Right kidney (tissue), 9 donors: Measurements from ENCODE around the gene RUNX3.
"Not testable (repeated sequence)": the region's sequence is repeated elsewhere in the genome, so short reads cannot be mapped to it uniquely, and the experiment has no call there.

Experiments used
- DNase-seq: peaks from one replicate; pipeline ENCODE4 v3.0.0-alpha.2; 2016
- long read RNA-seq, 8 donors: transcript quantifications; one replicate each; lab custom pipeline, GENCODE V29; 2026

The RUNX3 gene
- long read RNA-seq, donor 1: 0 reads
- long read RNA-seq, donor 2: 0 reads
- long read RNA-seq, donor 3: 0 reads
- long read RNA-seq, donor 4: 0 reads
- long read RNA-seq, donor 5: 0 reads
- long read RNA-seq, donor 6: 0 reads
- long read RNA-seq, donor 7: 0 reads
- long read RNA-seq, donor 8: 0 reads

DNA sequence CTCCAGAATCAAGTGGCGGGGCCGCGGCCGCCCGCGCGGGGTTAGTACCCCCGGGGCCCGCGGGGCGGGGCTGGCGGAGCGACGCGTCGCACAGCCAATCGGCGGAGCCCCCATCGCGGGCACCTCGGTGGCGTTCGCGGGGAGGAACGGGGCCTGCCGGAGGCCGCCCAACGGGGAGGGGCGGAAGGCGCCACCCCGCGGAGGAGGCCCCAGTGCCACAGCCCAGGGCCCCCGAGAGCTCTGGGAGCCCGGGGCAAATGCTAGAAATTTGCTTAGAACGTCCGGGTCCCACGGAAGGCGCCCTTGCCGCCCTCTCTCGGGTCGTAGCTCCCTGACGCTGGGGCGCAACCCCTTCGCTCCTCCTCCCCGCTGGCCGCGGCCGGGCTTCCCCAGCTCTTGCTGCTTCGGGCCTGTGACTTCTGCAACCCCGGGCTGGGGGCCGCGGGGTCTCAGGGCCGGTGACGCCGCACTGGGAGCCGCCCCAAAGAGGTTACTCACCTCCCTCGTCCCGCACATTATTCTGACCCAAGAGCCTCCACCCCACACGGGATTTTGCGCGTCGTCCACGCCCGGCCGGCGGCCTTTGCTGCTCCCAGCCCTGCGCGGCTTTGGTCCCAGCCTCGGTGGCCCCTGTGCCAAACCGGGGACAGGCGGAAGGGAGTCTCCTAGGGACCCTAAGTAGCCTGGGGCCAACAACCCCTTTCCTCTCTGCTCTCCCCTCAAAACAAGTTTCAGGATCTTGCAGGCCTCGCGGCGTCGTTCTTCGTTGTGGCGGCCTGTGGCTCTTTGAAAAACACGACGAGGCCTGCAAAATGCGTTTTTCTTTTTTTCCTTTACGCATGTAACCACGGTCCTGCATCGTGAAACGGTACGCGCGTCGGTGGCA lies at the start of gene RUNX3:
RUNX3 (minus strand) TSS at position 17 of the 886 bp plus-strand sequence. CDS start 408 bp downstream, outside the sequence.
- peak; percentile 71 for DNase-seq

DNA sequence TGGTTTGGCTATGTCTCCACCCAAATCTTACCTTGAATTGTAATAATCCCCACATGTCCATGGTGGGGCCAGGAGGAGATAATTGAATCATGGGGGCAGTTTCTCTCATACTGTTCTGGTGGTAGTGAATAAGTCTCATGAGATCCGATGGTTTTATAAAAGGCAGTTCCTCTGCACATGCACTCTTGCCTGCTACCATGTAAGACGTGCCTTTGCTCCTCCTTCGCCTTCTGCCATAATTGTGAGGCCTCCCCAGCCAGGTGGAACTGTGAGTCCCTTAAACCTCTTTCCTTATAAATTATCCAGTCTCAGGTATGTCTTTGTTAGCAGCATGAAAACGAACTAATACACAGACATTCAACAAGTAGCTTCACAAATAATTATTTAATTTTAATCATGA lies 49.2 kb upstream of the RUNX3 start:
- DNase-seq: not testable (repeated sequence)

DNA sequence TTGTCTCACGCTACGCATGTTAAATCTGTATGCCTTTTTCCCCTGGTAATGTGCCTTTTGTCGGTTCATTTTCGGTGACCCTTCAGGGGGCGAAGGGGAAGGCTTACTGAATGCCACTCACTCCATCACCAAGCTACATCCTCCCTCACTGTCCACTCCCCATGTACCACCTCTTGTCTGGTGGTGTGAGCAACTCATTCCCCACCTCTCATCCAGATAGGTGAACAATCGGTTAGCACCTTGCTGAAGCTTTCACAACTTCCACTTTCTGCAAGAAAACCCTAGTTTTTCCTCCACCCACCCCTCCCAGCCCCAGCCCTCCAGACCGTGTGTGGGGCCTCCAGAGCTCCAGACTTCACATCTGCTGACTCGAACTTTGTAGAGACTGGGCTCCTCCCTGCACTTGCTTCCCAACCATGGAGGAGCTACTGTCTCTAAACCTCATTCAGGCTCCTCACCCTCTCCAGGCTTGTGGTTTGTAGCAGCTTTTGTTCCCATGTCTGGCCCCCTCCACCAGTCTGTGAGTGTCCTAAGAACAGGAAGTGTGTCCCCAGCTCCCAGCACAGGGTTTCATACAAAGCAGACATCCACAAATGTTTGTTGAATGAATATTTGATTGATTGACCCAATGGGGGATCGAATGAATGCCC lies 48.4 kb upstream of the RUNX3 start:
- DNase-seq: no peak

DNA sequence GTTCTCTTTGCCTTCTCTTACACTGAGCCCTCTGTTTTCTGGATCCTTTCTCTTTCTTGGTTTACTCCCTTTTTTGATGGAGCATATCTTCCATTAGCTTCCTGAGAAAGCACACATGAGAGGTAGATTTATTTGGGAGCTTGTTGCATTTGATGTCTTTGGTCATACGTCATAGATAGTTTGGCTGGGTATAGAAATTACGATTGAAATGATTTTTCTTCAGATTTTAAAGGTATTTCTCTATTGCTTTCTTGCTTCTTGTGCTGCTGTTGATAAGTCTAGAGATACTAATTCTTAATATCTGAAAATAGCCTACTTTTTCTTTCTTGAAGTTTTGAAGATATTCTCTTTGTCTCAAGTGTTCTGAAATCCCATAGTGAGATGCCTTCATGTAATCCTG lies 45.3 kb upstream of the RUNX3 start:
- no peak for DNase-seq

DNA sequence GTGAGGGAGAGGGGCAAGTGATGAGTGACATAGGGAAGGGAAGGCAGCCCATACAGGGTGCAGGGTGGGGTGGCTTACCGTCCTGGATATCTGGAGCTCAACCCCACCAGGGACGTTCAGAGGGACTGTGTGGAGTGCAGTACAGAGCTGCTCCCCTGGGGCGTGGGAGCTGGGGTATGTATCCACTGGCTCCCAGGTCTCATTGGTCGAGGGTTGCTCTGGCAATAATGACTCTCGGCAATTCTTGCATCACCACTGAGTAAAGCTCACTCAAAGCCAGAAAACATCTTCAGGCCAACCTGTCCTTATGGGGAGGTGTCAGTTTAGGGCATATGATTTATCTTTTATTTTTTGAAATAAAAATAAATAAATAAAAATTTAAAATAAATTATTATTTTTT lies 43.2 kb upstream of the RUNX3 start:
- no peak for DNase-seq

DNA sequence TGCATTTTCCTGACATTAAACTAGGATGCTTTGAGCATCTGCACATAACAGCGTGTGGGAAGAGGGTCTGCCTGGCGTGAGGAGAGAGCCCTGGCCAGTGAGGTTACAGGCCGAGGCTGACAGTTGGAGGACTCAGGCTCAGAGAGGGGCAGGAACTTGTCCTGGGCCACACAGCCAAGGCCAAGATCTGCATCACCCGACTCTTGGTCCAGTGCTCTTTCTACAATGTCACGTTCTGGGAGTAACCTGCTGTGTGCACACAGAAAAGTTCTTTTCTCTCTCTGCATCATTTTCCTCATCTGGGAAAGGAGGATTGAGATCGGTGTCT lies 42.8 kb upstream of the RUNX3 start:
- DNase-seq: no peak

DNA sequence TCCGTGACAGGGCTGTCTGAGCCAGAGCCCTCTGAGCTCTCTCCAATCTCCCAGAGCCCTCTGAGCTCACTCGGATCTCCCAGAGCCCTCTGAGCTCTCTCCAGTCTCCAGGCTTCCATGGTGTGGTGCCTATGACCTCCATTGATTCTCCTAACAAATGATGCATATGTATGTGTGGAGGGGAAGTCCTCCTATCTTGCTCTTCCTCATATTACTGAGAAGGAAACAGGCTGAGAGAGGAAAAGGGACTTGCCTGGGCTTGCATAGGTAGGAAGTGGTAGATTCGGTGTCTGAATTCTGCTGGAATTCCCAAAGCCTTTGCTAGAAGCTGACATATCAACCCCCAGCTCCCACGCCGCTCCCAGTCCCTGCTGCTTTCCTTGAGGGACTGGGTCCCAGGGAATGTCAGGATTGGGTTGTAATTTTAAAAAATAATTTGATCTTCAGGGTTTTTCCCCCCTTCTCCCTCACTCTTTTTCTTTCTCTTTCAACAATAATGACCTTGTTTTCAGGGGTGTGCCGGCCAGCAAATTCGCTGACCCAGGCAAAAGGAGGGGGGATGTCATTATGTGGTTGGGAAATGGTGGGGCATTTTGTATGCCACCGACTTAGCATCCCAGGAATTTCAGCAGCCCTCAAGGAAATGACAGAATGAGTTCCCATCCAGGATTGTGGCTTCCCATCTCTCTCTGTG lies 42.3 kb upstream of the RUNX3 start:
- DNase-seq: no peak

DNA sequence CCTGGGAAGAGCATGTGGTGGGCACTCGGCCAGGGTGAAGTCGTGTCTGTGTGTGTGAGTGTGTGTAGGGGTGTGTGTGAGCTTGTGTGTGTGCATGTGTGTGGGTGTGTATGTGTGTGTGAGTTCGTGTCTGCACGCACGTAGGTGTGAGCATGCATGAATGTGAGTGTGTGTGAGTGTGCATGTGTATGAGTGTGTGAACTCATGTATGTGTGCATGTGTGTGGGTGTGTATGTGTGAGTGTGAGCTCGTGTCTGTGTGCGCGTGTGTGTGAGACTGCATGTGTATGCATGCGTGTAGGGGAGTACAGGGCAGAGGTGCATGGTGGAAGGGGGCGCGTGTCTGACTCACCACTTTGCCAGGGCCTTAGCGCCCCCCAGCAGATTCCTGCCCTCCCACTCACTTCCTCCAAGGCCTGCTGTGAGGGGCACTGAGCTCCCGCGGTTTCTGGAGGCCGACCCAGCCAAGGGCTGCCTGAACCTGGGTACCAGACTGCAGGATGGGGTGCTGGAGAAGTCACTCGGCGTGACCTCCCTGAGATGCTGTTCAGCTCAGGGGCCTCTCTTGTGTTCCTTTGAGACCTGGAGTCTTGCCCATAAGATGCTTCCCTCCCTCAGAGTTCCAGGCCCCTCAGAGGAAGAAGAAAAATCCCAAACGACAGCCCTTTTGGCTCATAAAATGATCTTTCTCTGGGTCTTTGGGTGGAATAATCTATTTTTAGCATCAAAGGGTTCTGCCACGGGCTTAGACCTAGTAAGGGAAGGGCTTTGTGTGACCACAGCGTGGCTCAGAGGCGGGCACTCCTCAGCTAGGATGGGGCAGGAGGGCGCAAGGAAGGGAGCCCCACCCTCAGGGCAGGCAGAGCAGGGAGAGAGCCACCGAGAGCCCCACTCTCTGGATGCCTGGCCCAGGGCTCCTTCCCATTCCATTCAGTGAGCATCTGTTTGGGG lies 41.1 kb upstream of the RUNX3 start:
- no peak for DNase-seq

DNA sequence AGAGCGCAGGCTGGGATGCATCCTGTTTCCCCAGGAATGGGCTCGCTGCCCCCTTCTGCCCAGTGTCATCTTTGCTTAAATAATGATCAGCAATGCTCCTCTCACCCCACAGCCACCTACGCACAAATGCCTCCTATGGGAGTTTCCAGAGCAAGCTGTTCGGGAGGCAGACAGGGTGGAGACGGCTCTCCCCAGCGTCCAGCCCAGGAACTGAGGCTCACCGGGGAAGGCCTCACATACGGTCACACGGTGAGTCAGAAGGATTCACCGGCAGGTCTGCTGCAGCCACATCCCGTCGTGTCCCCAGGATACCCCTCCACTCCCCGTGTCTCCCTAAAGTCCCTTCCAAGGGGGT lies 40.3 kb upstream of the RUNX3 start:
- no peak for DNase-seq

DNA sequence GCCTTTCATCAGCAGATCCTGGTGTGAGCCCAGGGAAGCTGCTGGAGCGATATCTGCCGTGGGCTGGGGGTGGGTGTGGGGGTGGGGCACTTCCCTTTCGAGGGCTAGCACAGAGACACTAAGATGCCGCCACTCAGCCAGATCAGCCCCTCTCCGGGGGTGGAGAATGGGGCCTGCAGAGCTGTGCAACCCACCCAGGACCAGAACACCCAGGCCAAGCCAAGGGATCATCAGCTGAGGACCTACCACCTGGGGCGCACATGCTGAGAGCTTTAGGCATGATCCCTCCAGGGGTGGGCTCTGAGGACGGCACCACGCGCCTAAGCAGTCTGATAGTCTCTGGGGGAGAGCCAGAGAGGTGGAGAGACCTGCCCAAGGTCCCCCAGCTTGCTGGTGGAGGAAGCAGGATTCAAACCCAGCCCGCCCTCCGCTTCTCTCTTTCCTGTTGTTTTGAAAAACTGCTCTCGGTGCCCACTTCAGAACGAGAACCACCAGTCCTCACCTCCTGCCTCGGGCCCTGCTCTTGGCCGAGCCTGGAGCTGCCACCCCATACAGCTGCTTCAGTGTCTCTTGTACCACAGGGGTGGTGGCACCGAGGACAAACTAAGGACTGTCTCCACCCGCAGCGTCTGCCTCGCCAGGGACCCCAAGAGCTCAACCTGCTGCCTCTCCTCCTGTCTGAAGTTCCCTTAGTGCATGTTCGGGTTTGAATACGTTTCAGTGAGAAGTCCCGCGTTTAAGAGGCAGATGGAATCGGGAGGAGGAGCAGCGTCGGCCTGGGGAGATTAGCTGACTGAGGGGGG lies 39.7 kb upstream of the RUNX3 start:
- no peak for DNase-seq

DNA sequence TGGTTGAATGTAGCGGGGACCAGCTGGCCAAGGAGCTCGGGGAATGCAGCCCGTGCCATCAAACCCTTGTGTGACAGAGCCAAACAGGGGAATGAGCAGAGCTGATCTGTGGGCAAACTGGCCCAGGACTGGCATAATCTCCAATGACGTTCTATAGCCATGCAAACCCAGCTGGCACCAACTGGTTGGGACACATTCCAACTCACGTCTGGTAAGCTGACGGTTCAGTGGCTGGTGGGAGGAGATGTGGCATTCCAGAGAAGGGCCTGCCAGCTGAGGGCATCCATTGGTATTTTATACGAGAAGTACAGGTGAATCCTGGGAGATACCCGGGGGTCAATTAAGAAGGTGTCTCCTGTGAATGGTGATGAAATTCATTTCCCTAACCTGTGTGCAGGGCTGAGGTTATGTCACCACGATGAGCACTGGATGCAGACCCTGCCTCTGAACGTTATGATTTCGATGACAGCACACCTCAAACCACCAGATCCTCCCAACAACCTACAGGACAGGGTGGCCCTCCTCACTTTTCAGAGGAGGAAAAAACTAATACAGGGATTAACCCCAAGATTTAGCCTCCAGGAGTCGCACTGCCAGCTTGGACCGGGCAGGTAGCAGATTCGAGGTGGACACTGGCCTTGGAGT lies 39.0 kb upstream of the RUNX3 start:
- DNase-seq: no peak

DNA sequence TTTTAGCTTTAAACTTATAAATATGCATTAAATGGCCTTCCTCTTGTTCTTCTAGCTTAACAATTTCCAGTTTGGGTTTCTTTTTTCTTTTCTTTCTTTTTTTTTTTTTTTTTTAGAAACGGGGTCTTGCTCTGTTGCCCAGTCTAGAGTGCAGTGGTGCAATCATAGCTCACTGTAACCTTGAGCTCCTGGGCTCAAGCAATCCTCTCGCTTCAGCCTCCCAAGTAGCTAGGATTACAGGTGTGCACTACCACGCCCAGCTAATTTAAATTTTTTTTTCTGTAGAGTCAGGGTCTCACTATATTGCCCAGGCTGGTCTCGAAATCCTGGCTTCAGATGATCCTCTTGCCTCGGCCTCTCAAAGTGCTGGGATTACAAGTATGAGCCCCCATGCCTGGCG lies 37.9 kb upstream of the RUNX3 start:
- no peak for DNase-seq

DNA sequence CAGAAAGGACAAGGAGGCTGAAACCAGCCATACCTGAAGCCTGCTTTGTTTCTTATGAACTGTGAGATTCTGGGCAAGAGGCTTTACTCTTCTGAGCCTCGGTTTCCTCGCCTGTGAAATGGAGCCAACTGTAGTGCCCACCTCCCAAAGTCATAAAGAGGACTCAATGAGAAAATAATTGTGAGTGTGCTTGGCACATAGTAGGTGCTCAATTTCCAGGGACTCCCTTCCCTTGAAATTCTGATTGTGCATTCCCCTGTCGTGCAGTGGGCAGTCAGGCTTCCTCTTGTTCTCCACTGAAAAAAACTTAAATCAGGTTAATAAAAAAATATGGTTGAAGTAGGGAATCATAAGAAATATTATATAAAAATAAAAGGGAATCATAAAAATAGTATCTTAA lies 37.5 kb upstream of the RUNX3 start:
- DNase-seq: no peak

DNA sequence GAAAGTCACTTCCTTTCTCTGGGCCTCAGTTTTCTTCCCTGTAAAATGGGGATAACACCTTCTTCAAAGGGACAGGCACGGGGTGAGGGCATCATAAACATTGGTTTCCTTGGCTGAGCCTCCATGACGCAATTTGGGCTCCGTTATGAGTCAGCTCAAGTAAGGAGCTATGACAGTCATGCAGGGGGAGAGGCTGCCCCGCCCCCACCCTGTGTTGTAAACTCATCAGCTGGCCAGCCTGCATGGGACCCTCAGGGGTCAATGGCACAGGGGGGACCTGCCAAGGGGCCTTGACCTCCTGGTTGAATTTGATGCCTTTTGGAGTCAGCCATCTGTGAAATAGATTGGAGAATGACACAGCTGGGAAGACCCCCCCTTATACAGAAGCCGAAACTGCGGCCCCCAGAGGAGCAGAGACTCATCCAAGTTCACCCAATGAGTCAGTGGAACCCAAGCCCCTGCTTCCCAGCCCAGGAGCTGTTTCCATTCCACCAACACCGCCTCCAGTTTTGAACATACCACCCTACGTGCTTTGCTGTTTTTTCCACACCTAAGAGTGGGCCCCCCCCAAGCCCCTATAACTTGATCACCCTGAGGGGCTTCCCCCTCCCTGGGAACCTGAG lies 36.8 kb upstream of the RUNX3 start:
- DNase-seq: no peak

DNA sequence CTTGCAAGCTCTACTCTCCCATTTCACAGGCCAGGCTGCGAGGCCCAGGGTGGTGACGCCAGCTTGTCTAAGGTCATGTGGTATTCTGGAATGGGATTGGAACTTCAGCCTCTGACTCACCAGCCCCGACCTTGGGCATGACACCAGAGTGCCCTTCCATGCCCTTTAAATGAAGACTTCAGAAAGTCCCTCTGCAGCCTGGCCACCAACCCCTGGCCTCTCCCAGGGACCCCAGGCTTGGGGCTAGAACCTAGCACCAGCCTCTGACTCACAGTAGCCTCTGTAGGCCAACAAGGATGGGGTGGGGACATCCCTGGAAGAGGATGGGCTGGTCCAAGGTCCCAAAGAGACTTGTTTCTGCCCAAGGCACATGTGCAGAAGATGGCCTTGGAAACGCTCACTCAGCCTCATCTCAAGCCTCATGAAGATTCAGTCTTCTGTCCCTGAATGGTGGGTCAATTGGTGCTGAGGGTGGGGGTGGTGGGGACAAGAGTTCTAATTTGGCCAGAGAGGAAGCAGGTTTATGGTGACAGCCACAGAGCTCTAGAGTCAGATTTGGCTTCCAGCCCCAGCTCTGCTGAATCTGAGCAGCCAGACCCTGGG lies 36.1 kb upstream of the RUNX3 start:
- no peak for DNase-seq

DNA sequence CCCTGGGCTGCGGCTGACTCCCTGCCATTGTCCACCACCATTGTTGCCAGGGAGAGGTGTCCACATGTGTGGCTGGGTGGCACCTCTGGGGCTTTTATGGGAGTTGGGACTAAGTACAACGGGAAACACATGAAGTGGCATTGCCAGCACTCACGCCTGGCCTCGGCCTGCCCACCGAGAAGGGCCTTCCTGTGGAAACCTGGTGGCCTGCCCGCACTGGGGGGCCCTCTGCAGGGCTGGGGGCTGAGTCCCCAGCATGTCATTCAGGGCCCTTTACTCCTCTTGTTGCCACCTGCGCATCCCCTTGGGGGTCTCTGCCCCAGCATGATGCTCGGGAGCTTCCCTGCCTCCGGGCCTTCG lies 35.5 kb upstream of the RUNX3 start:
- DNase-seq: no peak

DNA sequence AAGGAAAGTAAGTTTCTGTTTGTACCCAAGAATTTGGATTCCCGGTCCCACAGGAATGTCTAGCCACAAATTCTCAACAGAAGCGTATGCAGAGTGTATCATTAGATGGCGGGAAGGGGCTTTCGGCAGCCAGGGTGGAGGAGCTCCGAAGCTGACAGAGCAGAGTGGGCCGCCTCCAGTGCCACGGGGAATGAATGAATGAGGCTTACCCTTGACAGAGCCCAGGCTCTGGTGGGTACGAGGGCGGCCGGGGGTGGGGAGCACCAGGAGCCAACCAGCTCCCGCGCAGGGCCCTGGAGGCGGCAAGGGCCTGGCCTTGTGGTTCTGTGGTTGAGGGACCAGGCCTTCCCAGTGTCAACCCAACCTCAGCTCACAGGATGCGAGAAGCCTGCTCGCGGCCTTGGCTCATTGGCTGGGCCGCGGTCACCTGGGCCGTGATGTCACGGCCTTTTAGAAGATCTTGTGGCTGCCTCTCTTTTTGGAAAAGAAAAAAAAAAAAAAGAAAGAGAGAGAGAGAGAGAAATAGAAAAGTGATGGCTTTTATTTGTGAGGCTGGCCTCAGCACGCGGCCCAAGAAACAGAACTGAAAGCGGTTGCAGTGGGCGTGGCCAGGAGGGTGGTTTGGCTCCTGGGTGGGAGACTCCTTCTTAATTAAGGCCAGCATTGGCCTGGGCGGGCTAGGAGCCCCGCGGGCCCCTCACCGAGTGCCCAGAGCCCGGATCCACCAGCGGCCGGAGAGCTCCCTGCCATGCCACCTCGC lies 34.9 kb upstream of the RUNX3 start:
- DNase-seq: no peak

DNA sequence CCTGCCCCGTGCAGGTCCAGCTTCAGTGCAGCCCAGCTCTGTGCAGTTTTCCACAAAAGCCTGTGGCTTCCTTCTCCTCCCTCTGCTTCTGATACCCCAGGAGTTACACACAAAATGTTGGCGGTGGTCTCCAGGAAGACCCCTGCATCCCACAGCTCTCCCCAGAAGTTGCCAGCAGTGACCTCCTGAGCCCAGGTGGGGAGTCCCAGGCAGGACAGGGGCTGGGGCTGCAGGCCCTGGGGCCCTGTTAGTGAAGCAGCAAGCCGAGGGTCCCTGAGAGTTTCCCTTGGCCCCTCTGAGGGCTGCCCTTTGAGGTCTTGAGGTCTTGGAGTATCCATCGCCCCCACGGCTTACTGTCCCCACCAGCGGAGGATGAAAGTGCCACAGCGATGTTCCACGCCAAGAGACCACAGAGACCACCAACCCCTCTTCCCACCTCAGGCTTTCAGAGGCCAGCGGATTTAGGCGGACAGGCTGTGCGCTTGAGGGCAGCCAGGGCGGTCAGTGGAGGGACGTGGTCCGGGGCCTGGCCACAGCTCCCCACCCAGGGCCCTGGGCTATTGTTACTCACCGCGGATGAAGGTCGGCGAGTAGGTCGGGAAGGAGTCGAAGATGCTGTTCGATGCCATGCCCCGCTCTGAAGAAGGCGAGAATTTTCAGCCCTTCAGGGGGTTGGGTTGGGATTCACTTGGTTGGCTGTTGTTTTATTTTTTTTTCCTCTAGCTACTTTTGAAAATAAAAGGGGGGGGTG lies 34.0 kb upstream of the RUNX3 start:
- no peak for DNase-seq
